ENCODE data around the gene XPO6.

XPO6 gene

DNA sequence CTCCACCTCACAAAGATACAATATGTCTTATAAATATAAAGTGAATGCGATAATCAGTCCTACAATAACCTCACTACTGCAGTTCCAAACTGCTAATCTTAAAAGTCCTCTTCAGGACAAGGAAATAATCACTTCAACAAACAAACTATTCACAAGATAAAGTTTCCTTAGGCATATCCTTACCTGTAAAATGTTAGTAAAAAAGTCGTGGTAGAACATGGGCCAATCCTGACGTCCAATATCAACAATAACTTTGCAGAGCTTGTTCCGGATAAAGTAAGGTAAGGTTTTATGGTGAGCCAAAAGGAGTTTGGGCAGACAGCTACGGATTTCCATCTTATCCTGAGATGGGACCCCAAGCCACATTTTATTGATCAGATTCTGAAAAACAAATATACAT, 36.0 kb downstream of the XPO6 start:
- TF ChIP-seq, protein P1, sequence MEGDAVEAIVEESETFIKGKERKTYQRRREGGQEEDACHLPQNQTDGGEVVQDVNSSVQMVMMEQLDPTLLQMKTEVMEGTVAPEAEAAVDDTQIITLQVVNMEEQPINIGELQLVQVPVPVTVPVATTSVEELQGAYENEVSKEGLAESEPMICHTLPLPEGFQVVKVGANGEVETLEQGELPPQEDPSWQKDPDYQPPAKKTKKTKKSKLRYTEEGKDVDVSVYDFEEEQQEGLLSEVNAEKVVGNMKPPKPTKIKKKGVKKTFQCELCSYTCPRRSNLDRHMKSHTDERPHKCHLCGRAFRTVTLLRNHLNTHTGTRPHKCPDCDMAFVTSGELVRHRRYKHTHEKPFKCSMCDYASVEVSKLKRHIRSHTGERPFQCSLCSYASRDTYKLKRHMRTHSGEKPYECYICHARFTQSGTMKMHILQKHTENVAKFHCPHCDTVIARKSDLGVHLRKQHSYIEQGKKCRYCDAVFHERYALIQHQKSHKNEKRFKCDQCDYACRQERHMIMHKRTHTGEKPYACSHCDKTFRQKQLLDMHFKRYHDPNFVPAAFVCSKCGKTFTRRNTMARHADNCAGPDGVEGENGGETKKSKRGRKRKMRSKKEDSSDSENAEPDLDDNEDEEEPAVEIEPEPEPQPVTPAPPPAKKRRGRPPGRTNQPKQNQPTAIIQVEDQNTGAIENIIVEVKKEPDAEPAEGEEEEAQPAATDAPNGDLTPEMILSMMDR (IDR thresholded peaks at IDR 0.05; ENCODE audit: borderline replicate concordance, insufficient read depth, low read depth, low read length), result no peak
- no peak overlapping the region for H3K4me3 ChIP-seq (ENCODE audit: low read depth, low read length)

DNA sequence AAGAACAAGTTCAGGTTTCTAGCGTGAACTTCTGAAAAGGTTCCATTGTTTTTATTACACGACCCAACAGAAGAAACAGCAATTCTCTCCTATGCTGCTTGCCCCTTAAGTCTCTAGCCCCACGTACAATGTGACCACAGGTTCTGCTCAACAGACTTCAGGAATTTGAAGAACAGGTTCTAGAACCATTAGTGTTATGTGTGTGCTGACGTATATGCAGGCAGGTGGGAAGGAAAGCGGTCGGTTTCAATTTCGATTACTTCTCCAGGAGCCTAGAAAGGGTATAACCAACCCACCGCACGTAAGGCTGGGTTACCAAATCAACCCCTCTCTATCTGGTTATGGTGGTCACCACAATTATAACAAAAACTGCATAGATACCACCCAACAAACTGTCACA, 39.4 kb downstream of the XPO6 start:
- TF ChIP-seq, protein P1 (IDR thresholded peaks at IDR 0.05; ENCODE audit: borderline replicate concordance, insufficient read depth, low read depth, low read length), result no peak
- no peak overlapping the region for H3K4me3 ChIP-seq (ENCODE audit: low read depth, low read length)

DNA sequence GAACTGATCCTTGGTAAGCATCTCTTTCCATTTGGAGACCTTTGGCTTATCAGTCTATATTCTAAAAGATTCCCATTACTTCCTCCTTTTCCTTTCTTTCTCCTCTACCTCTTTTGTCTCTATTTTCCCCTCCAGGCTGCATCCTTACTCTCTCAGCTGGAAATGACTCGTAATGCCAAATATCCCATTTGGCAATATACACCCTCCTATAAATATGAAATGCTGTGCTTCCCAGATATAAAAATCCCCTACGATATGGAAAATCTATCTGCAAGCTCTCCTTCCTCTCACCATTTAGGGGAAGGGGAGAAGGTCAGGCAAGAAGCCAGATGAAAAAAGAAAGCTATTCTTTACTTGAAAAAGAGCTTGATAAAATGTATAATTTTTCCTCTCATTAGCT, 39.9 kb downstream of the XPO6 start:
- no peak overlapping the region for H3K4me3 ChIP-seq (ENCODE audit: low read depth, low read length)
- TF ChIP-seq, protein P1 (IDR thresholded peaks at IDR 0.05; ENCODE audit: borderline replicate concordance, insufficient read depth, low read depth, low read length), result no peak

DNA sequence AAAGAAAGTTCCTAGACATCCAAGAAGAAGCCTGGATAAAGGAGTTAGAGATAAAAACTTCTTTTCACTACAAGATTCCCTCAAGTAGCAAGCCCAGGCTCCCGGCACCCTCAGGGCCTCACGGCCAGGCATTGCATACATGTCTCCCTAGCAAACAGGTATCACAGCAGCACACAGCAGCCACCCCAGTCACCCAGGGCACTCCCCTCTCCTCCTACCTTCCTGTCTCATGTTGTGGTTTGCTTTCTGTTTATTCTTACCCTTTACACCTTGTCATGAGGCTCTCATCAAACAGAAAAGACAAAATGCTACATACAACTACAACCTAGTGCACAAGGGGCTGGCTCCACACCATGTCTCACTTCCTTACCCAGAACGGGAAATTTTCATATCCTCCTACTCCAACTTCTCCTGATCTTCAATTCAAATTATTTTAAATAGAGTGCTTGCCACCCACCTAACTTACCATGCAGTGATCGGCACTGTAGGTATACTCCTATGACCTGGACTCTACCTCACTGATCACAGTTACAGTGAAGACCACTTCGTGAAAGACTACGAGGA, 42.7 kb downstream of the XPO6 start:
- TF ChIP-seq, protein P1 (IDR thresholded peaks at IDR 0.05; ENCODE audit: borderline replicate concordance, insufficient read depth, low read depth, low read length), result no peak
- no peak overlapping the region for H3K4me3 ChIP-seq (ENCODE audit: low read depth, low read length)

DNA sequence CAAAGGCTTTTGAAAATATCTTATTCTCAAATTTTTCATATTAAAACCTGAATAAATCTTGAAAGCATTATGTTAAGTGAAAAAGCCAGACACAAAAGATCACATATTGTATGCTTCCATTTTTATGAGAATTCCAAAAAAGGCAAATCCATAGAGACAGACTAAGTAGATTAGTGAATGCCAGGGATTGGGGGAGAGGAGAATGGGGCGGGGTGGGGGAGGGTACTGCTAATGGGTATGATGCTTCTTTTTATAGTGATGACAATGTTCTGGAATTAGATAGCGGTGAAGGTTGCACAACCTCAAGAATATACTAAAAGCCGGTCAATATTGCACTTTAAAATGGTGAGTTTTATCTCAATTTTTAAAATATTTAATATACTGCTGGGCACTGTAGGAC, 44.0 kb downstream of the XPO6 start:
- H3K4me3 ChIP-seq (ENCODE audit: low read depth, low read length), result no peak overlapping the region
- TF ChIP-seq, protein P1 (IDR thresholded peaks at IDR 0.05; ENCODE audit: borderline replicate concordance, insufficient read depth, low read depth, low read length), result no peak

DNA sequence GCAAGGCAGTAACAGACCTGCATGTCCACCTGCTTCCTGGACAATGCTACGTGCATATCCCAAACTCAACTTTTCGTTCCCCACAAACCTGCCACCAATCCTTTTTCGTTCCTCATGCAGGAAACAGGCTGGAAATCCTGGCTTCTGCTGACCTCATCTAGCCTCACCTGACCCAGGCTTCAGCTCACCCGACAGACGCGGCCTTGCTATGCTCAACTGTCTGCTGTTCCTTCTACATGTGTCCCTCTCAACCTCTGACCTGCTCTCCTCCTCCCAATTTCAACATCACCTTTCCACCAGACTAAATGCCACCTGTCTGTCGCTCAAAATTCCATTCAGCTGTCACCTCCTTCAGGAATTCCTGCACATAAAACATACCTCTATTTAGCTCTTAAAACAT, 44.5 kb downstream of the XPO6 start:
- H3K4me3 ChIP-seq (ENCODE audit: low read depth, low read length), result no peak overlapping the region
- TF ChIP-seq, protein P1 (IDR thresholded peaks at IDR 0.05; ENCODE audit: borderline replicate concordance, insufficient read depth, low read depth, low read length), result no peak

DNA sequence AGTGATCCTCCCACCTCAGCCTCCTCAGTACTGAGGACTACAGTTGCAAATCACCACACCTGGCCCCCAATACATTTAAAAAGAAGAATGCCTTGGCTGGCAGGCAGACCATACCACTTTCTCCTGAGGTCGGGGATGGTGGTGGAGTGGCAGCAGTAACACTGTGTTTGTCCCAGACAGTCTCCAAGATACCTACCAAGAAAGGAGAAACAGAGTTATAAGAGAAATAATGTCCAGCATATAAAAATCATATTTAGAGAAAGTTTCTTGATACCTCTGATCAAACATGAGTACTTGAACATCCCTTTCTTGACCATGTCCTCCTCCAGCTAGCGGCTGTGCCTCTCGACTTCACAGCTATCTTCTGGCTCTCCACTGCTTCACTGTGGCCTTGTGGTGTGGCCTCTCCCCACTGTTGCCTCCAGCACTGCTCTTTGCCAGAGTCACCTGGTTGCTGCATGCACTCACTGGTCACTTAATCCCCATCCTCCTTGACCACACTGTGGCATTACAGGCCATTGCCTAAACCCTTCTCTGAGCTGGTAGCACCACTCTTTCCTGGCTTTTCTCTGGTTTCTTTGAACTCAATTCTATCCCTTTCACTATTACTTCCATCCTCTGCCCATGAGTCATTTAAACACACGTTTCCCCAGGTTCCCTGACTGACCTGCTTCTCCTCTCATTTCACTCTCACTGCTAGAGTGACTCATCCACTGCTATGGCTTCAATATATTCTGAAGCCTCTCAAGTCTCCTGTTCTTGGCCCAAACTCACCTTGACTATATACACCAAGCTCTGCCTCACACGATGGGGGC, 45.2 kb downstream of the XPO6 start:
- H3K4me3 ChIP-seq (ENCODE audit: low read depth, low read length), result no peak overlapping the region
- TF ChIP-seq, protein P1 (IDR thresholded peaks at IDR 0.05; ENCODE audit: borderline replicate concordance, insufficient read depth, low read depth, low read length), result no peak

Measured in GM12875 (cell line).